SH-SY5Y (cell line): ENCODE measurements around the gene PARVB.

ENCODE experiments used
- GATA2 ChIP-seq: IDR thresholded peaks from 2 replicates; pipeline ENCODE4 v1.6.1; 2011; ENCODE audit warnings: mild to moderate bottlenecking, low read depth, low read length
- GATA3 ChIP-seq: IDR thresholded peaks from 2 replicates; pipeline ENCODE4 v1.6.1; 2011; ENCODE audit warnings: low read depth, mild to moderate bottlenecking, low read length, moderate library complexity

GRCh38 chr22:44093791-44094190 lies 69.7 kb downstream of the PARVB start:
- TF ChIP-seq GATA3 = no peak
- no peak for TF ChIP-seq GATA2
